ENCODE data around the gene JMJD4.

GRCh38 chr1:227779685-227780084, 44.6 kb upstream of the JMJD4 start:
- TF ChIP-seq, protein P1, sequence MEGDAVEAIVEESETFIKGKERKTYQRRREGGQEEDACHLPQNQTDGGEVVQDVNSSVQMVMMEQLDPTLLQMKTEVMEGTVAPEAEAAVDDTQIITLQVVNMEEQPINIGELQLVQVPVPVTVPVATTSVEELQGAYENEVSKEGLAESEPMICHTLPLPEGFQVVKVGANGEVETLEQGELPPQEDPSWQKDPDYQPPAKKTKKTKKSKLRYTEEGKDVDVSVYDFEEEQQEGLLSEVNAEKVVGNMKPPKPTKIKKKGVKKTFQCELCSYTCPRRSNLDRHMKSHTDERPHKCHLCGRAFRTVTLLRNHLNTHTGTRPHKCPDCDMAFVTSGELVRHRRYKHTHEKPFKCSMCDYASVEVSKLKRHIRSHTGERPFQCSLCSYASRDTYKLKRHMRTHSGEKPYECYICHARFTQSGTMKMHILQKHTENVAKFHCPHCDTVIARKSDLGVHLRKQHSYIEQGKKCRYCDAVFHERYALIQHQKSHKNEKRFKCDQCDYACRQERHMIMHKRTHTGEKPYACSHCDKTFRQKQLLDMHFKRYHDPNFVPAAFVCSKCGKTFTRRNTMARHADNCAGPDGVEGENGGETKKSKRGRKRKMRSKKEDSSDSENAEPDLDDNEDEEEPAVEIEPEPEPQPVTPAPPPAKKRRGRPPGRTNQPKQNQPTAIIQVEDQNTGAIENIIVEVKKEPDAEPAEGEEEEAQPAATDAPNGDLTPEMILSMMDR (conservative IDR thresholded peaks at IDR 0.05 in 1 of 2, IDR thresholded peaks at IDR 0.05 in 1 of 2; ENCODE audit: extremely low read depth in 1 of 2, insufficient read depth in 1 of 2, low read depth in 1 of 2, low read length in 2 of 2): no peak
- no peak for TF ChIP-seq EZH2 (IDR thresholded peaks at IDR 0.05; ENCODE audit: borderline replicate concordance, low read length)

Measured in mammary epithelial cell (primary cell).